ENCODE results near the gene ACTR2.
A peak's percentile ranks its signal among the peaks of the same experiment; 100 is the strongest.
"Not testable (repeated sequence)": the region's sequence is repeated elsewhere in the genome, so short reads cannot be mapped to it uniquely, and the experiment has no call there.

ACTR2 gene

DNA sequence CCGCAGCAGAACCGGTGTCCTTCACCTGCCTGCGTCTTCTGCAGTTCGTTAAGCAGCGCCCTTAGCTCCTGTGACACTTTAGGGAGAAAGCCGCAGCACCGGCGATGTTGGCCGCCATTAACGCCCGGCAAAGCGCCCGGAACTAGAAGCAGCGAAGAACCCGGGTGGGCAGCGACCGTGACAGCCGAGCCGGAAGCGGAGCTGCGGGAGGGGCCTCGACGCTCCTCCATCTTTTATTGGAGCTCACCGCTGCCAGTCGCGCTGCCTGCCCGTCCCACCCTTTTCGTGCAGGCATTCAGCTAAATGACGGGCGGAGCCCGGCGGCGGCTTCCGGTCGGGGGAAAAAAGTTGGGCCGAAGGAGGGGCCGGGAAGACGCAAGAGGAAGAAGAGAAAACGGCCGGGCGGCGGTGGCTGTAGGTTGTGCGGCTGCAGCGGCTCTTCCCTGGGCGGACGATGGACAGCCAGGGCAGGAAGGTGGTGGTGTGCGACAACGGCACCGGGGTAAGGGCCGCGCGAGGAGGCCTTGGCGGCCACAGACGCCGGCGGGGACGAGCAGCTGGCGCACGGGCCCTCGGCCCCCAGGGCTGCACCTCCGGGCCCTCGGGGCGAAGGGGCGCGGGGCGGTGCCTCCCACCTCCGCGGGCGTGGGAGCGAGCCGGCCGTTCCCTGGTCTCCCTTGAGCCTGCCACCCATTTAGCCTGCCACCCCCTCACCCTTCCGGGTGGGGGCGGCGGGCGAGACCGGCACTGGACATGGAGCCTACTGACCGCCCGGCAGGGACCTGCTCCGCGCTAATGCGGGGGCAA, at the start of gene ACTR2:
TSS of gene ACTR2 (plus strand) at position 376 of the 807 bp plus-strand sequence. CDS start at position 455, 79 bp downstream.
- Histone ChIP-seq H3K27ac (peak within 1 kb of the TSS; percentile 92), H3K36me3 (replicated peaks) (peaks cover 8% of the 10 kb centered on the region), H3K27me3 (replicated peaks) (no peaks in the 10 kb centered on the region), H3K4me3 (ENCODE audit: low read depth, low read length) (peak within 1 kb of the TSS; percentile 99)
- TF ChIP-seq, protein P1, sequence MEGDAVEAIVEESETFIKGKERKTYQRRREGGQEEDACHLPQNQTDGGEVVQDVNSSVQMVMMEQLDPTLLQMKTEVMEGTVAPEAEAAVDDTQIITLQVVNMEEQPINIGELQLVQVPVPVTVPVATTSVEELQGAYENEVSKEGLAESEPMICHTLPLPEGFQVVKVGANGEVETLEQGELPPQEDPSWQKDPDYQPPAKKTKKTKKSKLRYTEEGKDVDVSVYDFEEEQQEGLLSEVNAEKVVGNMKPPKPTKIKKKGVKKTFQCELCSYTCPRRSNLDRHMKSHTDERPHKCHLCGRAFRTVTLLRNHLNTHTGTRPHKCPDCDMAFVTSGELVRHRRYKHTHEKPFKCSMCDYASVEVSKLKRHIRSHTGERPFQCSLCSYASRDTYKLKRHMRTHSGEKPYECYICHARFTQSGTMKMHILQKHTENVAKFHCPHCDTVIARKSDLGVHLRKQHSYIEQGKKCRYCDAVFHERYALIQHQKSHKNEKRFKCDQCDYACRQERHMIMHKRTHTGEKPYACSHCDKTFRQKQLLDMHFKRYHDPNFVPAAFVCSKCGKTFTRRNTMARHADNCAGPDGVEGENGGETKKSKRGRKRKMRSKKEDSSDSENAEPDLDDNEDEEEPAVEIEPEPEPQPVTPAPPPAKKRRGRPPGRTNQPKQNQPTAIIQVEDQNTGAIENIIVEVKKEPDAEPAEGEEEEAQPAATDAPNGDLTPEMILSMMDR (IDR thresholded peaks at IDR 0.05; ENCODE audit: low read depth, low read length, missing control alignments): no peak
- DNase-seq: peak; percentile 95
- in situ Hi-C loops (cut with HindIII; ENCODE audit: low pct_ligation_motif_present, low sequenced_read_pairs): no loop called here

DNA sequence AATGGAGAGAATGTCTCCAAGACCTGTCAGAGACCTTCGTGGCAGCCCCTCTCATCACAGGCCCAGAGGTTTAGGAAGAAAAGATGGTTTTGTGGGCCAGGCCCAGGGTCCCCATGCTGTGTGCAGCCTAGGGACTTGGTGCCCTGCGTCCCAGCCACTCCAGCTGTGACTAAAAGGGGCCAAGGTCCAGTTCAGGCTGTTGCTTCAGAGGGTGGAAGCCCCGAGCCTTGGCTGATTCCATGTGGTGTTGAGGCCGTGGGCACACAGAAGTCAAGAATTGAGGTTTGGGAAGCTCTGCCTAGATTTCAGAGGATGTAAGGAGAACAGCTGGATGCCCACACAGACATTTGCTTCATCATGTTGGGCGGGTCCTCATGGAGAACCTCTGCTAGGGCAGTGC, 45.1 kb upstream of the ACTR2 start:
- Histone ChIP-seq H3K36me3 (replicated peaks) (no peaks in the 10 kb centered on the region), H3K4me3 (ENCODE audit: low read depth, low read length) (no peak overlapping the region), H3K27me3 (replicated peaks) (no peaks in the 10 kb centered on the region), H3K27ac (no peak overlapping the region)
- DNase-seq: no peak
- TF ChIP-seq, protein P1 (IDR thresholded peaks at IDR 0.05; ENCODE audit: low read depth, low read length, missing control alignments): no peak
- in situ Hi-C loops (cut with HindIII; ENCODE audit: low pct_ligation_motif_present, low sequenced_read_pairs): no loop called here

DNA sequence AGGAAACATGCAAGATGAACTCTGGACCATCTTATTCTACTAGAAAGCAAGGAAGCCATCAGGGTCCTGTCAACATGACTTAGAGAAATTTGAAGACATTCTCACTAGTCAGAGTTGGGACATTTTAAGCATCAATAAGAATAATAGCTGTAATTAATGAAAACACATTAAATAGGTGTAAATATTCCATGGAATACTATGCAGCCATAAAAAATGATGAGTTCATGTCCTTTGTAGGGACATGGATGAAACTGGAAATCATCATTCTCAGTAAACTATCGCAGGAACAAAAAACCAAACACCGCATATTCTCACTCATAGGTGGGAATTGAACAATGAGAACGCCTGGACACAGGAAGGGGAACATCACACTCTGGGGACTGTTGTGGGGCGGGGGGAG, 44.2 kb upstream of the ACTR2 start:
- H3K27ac ChIP-seq; H3K4me3 ChIP-seq (ENCODE audit: low read depth, low read length); H3K36me3 ChIP-seq (replicated peaks); H3K27me3 ChIP-seq (replicated peaks); DNase-seq; in situ Hi-C loops (cut with HindIII; ENCODE audit: low pct_ligation_motif_present, low sequenced_read_pairs): not testable (repeated sequence)

DNA sequence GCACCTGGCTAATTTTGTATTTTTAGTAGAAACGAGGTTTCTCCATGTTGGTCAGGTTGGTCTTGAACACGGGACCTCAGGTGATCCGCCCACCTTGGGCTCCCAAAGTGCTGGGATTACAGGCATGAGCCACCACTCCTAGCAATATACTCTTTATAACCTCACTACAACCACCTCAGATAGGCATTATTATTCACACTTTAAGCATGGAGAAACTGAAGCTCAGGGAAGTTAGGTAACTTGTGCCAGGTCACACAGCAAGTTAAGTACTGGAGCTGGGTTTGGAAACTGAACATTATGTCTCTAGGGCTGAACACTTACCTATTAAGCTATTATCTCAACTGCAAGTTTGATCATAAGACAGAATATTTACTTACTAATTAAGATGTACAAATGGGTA, 42.6 kb upstream of the ACTR2 start:
- in situ Hi-C loops (cut with HindIII; ENCODE audit: low pct_ligation_motif_present, low sequenced_read_pairs): no loop called here
- TF ChIP-seq, protein P1 (IDR thresholded peaks at IDR 0.05; ENCODE audit: low read depth, low read length, missing control alignments): no peak
- H3K27me3 ChIP-seq (replicated peaks): no peaks in the 10 kb centered on the region
- no peak for DNase-seq
- no peaks in the 10 kb centered on the region for H3K36me3 ChIP-seq (replicated peaks)
- no peak overlapping the region for H3K4me3 ChIP-seq (ENCODE audit: low read depth, low read length)
- H3K27ac ChIP-seq: no peak overlapping the region

DNA sequence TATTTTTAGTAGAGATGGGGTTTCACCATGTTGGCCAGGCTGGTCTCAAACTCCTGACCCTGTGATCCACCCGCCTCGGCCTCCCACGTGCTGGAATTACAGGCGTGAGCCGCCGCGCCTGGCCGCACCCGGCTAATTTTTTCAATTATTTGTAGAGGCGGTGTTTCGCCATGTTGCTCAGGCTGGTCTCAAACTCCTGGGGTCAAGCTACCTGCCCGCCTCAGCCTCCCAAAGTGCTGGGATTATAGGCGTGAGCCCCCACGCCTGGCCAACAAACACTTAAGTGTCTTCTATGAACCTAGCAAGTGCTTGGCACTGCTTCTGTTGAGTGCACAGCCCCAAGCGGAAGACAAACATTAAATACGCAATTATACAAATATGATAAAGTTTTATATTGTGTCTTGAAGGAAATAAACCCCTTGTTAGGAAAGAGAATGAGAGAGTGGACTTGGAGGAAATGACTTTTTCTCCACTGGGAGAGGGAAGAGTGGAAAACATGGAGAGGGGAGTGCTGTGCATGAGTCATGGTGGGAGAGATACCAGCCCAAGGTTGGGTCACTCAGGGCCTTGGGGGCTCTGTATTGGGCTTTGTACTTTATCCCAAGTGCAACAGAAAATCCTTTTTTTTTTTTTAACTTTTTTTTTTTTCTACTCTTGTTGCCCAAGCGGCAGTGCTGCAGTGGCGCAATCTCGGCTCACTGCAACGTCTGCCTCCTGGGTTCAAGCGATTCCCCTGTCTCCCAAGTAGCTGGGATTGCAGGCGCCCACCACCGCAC, 41.4 kb upstream of the ACTR2 start:
- in situ Hi-C loops (cut with HindIII; ENCODE audit: low pct_ligation_motif_present, low sequenced_read_pairs): no loop called here
- no peaks in the 10 kb centered on the region for H3K27me3 ChIP-seq (replicated peaks)
- H3K4me3 ChIP-seq (ENCODE audit: low read depth, low read length): no peak overlapping the region
- H3K27ac ChIP-seq: no peak overlapping the region
- no peak for DNase-seq
- TF ChIP-seq, protein P1 (IDR thresholded peaks at IDR 0.05; ENCODE audit: low read depth, low read length, missing control alignments): no peak
- H3K36me3 ChIP-seq (replicated peaks): no peaks in the 10 kb centered on the region
